Measurements from ENCODE around the gene KLHL29. TPM values are rescaled to one million over a fixed set of nuclear protein-coding genes. Genes with fewer than 3 reads are reported as not detected.

KLHL29 gene
- total and polyA plus RNA-seq, 2 of the 13 experiments (the other 11 are each of a cell fraction or from before 2014, with no cell fraction given): 0.01 TPM; not detected in 1

DNA sequence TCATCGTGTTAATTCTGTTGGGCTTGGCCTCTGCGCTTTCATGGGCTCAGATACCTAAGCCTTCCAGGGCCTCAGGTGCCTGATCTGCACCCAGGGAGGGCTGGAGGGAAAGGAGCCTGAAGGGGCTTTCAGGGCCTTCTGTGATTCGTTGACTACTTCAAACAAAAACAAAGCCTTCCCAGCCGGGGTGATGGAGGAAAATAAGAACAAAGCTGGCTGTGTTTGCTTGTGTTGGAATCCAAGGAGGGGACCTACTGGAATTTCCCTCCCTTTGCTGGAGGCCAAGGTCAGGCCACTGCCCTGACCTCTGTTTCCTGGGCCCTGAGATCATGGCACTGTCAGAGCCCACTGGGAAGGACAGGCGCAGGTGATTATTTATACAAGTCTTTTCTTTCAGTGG, 135.3 kb downstream of the KLHL29 start (continued):
- TF ChIP-seq ZMAT3 (CRISPR knock-in tag; conservative IDR thresholded peaks at IDR 0.05) (no peak), NFKBIZ (CRISPR knock-in tag; IDR thresholded peaks at IDR 0.05) (no peak), HDAC2 (CRISPR knock-in tag; IDR thresholded peaks at IDR 0.05) (peak; percentile 74), ZNF331 (CRISPR knock-in tag; IDR thresholded peaks at IDR 0.05) (peak; percentile 80)
- TF ChIP-seq, protein P1, sequence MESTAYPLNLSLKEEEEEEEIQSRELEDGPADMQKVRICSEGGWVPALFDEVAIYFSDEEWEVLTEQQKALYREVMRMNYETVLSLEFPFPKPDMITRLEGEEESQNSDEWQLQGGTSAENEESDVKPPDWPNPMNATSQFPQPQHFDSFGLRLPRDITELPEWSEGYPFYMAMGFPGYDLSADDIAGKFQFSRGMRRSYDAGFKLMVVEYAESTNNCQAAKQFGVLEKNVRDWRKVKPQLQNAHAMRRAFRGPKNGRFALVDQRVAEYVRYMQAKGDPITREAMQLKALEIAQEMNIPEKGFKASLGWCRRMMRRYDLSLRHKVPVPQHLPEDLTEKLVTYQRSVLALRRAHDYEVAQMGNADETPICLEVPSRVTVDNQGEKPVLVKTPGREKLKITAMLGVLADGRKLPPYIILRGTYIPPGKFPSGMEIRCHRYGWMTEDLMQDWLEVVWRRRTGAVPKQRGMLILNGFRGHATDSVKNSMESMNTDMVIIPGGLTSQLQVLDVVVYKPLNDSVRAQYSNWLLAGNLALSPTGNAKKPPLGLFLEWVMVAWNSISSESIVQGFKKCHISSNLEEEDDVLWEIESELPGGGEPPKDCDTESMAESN (CRISPR knock-in tag; conservative IDR thresholded peaks at IDR 0.05): no peak
- TF ChIP-seq, protein P2, sequence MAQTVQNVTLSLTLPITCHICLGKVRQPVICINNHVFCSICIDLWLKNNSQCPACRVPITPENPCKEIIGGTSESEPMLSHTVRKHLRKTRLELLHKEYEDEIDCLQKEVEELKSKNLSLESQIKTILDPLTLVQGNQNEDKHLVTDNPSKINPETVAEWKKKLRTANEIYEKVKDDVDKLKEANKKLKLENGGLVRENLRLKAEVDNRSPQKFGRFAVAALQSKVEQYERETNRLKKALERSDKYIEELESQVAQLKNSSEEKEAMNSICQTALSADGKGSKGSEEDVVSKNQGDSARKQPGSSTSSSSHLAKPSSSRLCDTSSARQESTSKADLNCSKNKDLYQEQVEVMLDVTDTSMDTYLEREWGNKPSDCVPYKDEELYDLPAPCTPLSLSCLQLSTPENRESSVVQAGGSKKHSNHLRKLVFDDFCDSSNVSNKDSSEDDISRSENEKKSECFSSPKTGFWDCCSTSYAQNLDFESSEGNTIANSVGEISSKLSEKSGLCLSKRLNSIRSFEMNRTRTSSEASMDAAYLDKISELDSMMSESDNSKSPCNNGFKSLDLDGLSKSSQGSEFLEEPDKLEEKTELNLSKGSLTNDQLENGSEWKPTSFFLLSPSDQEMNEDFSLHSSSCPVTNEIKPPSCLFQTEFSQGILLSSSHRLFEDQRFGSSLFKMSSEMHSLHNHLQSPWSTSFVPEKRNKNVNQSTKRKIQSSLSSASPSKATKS (CRISPR knock-in tag; IDR thresholded peaks at IDR 0.05): no peak
- TF ChIP-seq, protein P3, sequence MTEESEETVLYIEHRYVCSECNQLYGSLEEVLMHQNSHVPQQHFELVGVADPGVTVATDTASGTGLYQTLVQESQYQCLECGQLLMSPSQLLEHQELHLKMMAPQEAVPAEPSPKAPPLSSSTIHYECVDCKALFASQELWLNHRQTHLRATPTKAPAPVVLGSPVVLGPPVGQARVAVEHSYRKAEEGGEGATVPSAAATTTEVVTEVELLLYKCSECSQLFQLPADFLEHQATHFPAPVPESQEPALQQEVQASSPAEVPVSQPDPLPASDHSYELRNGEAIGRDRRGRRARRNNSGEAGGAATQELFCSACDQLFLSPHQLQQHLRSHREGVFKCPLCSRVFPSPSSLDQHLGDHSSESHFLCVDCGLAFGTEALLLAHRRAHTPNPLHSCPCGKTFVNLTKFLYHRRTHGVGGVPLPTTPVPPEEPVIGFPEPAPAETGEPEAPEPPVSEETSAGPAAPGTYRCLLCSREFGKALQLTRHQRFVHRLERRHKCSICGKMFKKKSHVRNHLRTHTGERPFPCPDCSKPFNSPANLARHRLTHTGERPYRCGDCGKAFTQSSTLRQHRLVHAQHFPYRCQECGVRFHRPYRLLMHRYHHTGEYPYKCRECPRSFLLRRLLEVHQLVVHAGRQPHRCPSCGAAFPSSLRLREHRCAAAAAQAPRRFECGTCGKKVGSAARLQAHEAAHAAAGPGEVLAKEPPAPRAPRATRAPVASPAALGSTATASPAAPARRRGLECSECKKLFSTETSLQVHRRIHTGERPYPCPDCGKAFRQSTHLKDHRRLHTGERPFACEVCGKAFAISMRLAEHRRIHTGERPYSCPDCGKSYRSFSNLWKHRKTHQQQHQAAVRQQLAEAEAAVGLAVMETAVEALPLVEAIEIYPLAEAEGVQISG (CRISPR knock-in tag; IDR thresholded peaks at IDR 0.05): peak; percentile 41; the same call in 1 of the 2 replicates
- TF ChIP-seq, protein P4, sequence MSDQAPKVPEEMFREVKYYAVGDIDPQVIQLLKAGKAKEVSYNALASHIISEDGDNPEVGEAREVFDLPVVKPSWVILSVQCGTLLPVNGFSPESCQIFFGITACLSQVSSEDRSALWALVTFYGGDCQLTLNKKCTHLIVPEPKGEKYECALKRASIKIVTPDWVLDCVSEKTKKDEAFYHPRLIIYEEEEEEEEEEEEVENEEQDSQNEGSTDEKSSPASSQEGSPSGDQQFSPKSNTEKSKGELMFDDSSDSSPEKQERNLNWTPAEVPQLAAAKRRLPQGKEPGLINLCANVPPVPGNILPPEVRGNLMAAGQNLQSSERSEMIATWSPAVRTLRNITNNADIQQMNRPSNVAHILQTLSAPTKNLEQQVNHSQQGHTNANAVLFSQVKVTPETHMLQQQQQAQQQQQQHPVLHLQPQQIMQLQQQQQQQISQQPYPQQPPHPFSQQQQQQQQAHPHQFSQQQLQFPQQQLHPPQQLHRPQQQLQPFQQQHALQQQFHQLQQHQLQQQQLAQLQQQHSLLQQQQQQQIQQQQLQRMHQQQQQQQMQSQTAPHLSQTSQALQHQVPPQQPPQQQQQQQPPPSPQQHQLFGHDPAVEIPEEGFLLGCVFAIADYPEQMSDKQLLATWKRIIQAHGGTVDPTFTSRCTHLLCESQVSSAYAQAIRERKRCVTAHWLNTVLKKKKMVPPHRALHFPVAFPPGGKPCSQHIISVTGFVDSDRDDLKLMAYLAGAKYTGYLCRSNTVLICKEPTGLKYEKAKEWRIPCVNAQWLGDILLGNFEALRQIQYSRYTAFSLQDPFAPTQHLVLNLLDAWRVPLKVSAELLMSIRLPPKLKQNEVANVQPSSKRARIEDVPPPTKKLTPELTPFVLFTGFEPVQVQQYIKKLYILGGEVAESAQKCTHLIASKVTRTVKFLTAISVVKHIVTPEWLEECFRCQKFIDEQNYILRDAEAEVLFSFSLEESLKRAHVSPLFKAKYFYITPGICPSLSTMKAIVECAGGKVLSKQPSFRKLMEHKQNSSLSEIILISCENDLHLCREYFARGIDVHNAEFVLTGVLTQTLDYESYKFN (CRISPR knock-in tag; conservative IDR thresholded peaks at IDR 0.05): peak; percentile 69
- TF ChIP-seq, protein P5, sequence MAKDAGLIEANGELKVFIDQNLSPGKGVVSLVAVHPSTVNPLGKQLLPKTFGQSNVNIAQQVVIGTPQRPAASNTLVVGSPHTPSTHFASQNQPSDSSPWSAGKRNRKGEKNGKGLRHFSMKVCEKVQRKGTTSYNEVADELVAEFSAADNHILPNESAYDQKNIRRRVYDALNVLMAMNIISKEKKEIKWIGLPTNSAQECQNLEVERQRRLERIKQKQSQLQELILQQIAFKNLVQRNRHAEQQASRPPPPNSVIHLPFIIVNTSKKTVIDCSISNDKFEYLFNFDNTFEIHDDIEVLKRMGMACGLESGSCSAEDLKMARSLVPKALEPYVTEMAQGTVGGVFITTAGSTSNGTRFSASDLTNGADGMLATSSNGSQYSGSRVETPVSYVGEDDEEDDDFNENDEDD (CRISPR knock-in tag; IDR thresholded peaks at IDR 0.05; ENCODE audit: borderline replicate concordance): peak; percentile 27; the same call in 1 of the 2 replicates
- TF ChIP-seq, protein P6, sequence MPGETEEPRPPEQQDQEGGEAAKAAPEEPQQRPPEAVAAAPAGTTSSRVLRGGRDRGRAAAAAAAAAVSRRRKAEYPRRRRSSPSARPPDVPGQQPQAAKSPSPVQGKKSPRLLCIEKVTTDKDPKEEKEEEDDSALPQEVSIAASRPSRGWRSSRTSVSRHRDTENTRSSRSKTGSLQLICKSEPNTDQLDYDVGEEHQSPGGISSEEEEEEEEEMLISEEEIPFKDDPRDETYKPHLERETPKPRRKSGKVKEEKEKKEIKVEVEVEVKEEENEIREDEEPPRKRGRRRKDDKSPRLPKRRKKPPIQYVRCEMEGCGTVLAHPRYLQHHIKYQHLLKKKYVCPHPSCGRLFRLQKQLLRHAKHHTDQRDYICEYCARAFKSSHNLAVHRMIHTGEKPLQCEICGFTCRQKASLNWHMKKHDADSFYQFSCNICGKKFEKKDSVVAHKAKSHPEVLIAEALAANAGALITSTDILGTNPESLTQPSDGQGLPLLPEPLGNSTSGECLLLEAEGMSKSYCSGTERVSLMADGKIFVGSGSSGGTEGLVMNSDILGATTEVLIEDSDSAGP (CRISPR knock-in tag; IDR thresholded peaks at IDR 0.05; ENCODE audit: borderline replicate concordance): peak; percentile 43; the same call in 1 of the 2 replicates

Data from HepG2 (cell line).